Medulla oblongata (tissue), 1 donor: ENCODE results near the gene C1QTNF4.
A peak's percentile ranks its signal among the peaks of the same experiment; 100 is the strongest.
"Not testable (repeated sequence)": the region's sequence is repeated elsewhere in the genome, so short reads cannot be mapped to it uniquely, and the experiment has no call there.

Experiments used
- DNase-seq: peaks from one replicate; pipeline ENCODE4 v3.0.0-alpha.2; 2015; ENCODE audit errors: extremely low spot score

The C1QTNF4 gene

DNA sequence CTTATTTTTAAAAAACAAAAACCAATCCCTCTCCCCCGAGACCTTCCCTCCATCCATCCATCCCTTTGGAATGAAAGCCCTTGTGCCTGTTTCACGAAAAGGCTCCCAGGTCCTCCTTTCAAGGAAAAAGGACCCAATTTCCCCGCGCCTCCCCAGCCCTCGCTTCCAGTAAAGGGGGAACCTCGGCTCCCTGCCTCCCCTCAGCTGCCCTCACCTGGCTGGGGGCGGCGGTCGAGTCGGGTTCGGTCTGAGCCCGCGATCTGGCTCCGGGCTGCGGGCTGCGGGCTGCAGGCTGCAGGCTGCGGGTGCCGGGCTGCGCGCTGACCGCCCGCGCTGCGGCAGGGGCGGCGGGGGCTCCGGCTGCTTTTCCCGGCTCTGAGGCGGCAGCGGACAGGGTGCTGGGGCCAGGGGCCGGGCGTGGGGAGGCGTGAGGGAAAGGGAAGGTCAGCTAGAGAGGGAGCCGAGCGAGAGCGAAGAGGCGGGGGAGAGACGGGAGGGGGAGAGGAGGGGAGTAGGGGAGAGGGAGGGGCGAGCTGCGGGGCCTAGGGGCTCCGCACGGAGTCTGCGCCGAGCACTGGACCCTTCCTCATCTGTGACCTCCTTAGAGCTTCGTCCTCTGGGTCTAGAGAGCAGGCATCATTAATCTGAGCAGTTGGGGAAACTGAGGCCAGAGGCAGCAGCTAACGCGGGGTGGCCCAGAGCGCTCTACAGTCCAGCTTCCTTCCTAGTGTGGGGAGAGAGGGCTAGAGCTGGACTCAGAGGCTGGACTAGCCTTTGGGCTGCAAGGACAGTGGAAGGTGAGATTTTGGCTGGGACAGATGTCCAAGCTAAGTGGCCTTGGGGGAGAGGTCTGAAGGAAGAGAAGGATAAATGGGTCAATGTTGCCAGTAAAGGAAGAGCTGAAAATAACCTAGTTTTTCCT is at the start of gene C1QTNF4:
Gene C1QTNF4, minus strand, starts transcription at position 478 of the 922 bp plus-strand sequence. CDS start 3,601 bp downstream, outside the sequence.
- no peak for DNase-seq

- peak; percentile 99 for DNase-seq
Measured at GRCh38 chr11:47642099-47642855, 48.1 kb upstream of the C1QTNF4 start, which contains the start of gene MTCH2. TSS of gene MTCH2 (minus strand) at chr11:47642559. CDS start at chr11:47642465, 94 bp downstream.

GRCh38 chr11:47641600-47642098 is 47.4 kb upstream of the C1QTNF4 start:
- DNase-seq = peak; percentile 78

DNA sequence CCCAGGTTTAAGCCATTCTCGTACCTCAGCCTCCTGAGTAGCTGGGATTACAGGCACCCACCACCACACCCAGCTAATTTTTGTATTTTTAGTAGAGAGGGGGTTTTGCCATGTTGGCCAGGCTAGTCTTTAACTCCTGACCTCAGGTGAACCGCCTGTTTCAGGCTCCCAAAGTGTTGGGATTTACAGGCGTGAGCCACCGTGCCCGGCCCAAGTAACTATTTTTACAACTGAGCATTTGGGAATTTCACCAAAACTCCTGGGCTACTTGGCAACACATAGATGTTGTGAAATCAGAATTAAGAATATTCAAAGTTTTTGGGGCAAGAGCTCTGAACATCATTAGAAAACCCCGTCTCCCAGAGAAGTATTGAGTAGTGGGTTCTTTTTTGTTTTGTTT is 46.3 kb upstream of the C1QTNF4 start:
- peak; percentile 30 for DNase-seq

GRCh38 chr11:47636331-47636730 is 42.1 kb upstream of the C1QTNF4 start:
- not testable (repeated sequence) for DNase-seq

GRCh38 chr11:47631473-47631872 is 37.3 kb upstream of the C1QTNF4 start:
- DNase-seq = no peak

DNA sequence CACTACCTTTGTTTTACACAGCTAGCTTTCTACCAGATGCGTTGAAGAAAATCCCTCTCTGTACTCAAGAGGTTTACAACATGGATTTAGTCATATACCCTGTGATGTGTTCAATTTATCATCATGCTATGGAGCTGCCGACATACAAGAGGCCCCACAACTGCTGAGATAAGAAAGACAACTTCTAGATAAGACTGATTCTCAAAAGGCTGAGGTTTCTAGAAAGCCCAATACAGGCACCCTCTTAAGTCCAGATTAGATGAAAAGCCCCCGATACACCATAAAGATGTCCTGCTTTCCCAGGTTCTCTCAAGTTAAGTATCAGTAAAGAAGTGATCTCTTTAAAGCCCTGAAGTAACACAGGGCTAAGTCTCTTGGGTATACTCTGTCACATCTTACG is 33.8 kb upstream of the C1QTNF4 start:
- DNase-seq = no peak

- DNase-seq = no peak
Measured at GRCh38 chr11:47626234-47626633, 32.0 kb upstream of the C1QTNF4 start.

DNA sequence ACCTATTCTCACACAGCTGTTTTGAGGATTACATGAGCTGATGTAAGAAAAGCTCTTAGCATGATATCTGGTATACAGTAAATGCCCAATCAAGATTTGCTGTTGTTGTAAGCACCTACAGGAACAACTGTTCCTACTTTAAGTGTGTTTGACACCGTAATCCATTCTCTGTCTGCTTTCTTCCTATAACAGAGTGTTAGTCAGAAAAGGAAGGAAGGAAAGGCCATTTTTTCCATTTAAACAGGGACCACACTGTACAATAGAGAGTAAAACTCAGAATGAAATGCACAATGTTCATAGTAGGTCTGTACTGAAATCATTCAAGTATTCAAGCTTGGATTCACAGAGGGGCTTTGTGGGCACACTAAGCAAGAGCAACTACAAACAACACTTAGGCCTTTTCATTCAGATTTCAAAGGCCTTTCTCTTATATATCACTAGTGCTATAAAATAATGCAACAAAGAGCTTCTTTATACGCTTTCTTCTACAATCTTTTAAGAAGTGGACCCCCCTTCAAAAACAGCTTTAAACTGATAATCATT is 26.7 kb upstream of the C1QTNF4 start:
- peak; percentile 51 for DNase-seq

- DNase-seq = no peak
Measured at GRCh38 chr11:47617417-47617809, 23.2 kb upstream of the C1QTNF4 start.

DNA sequence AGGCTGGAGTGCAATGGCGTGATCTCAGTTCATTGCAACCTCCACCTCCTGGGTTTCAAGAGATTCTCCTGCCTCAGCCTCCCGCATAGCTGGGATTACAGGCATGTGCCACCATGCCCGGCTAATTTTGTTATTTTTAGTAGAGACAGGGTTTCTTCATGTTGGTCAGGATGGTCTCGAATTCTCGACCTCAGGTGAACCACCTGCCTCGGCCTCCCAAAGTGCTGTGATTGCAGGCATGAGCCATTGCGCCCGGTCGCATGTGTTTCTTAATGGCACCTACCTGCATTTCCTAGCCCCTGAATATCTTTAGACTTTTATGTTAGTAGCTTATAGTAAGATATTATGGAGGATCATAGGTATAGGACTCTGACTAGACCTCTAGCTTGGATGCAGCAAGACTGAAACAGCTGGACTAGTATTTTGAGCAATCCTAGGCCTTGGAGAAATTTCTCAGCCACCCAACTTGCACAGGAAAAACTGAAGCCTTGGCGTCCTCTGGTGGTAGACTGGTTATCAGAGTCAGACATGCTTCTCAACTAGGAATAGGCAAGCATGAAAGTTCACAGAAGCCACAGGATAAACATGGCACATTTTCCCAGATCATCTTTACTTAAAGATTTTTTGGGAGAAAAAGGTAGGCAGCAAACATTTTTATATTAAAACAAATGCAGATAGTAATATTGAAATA is 22.7 kb upstream of the C1QTNF4 start:
- DNase-seq = peak; percentile 80

GRCh38 chr11:47615249-47615648 is 21.0 kb upstream of the C1QTNF4 start:
- DNase-seq = no peak

DNA sequence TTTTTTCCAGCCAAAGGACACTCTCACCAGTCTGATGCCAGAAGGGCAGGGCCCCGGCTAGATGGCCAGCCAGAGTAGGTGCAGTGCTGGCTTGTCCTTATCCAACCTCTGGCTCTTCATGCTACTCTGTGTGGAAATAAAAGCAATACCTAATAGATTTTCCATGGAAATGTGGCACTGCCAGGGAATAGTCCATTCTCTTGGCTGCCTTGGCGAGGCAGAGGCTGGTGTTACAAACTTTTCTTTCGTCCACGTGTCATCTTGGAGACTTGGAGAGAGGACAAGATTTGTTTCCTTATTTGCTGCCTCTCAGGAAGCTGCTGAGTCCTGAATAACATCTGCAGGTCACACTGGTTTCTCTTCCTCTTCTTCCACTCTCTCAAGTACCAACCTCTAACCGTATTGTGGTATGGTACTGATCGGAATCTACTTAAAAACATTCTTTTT is 17.2 kb upstream of the C1QTNF4 start:
- DNase-seq = peak; percentile 88

DNA sequence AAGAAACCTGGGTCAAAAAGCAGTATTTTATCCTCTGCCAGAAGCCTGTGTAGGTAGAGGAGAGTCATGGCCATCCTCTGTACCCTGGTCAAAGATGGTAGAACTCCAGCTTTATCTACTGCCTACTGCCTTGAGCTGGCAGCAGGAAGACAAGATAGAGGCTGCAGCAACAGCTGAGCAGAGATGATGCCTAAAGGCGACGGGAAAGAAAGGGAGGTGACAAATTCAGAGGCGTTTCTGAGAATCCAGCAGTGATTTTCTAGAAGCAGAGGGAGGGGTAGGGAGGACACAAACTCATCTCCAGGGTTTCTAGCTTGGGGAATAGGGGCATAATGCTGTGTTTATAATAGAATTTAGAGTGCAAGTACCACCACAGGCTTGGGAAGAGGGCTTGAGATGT is 15.5 kb upstream of the C1QTNF4 start:
- DNase-seq = no peak

DNA sequence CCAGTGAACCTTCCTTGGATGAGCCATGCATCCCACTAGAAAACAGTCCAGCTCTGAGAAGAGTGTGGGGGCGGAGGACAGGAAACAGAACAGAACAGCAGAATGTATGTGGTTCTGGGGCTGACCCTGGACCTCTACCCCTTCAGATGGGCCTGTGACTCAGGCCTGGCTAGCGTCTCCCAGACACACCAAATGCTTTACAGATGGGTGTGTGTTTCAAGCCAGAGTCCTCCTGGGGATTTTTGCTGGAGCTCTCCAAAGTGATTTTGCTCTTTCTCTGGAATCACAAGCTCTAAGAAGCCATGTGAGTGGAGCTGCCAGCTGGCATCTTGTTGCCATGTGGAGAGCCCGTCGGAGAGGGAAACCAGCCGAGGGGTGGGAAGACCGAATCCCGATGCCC is 13.2 kb upstream of the C1QTNF4 start:
- DNase-seq = peak; percentile 44

- DNase-seq = no peak
Measured at GRCh38 chr11:47606731-47607130, 12.5 kb upstream of the C1QTNF4 start.

DNA sequence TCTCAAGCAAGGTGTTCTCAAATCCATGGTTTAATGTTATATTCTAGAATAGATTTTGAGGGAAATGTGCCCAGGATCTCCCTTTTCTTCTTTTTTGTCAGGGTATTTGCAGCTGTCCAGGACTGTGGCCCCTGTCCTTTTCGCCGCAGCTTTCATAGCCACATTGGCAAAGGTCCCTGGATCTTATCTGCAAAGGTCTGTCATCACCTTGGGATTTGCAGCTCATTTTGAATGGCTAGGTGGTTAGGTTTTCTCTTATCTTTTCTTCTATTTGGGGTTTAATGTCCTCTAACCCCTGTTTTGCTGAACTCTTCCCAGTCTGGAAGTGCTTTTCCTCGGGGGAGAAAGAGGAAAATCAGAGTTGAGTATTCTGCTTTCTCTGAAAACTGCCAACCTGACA is 11.7 kb upstream of the C1QTNF4 start:
- no peak for DNase-seq

DNA sequence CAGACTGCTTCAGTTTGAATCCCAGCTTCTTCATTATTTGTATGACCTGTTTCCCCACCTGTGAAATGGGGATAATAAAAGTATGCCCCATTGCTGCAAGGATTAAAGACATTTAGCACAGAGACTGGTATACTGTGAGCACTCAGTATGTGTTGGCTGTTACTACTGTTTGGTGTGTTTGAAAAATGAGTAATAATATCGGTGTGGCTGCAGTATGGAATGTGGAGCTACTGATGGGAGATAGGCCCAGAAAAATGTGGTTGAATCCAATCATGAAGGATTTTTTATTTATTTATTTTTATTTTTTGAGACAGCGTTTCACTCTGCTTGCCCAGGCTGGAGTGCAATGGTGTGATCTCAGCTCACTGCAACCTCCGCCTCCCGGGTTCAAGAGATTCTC is 9.1 kb upstream of the C1QTNF4 start:
- no peak for DNase-seq

- DNase-seq = peak; percentile 55
Measured at GRCh38 chr11:47599902-47600301, 5.7 kb upstream of the C1QTNF4 start.

DNA sequence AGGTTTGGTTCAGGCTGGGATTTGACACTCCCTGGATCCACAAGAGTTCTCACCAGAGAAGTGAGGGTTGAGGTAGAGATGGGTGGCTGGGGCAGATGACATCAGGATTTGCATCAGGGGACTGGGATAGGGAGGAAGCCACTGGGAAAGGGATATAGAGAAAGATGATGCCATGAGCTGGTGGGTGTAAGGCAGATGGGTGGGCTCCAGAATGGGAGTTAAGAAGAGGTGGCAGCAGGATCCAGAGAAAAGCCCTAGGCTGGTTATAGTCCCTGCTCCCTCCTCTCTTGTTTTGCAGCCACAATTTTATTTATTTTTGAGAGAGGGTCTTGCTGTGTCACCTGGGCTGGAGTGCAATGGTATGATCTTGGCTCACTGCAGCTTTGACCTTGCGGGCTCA is 1.8 kb upstream of the C1QTNF4 start:
- no peak for DNase-seq

GRCh38 chr11:47595029-47595428 is 818 bp upstream of the C1QTNF4 start:
- DNase-seq = peak; percentile 80
